Right lobe of liver (tissue), 6 donors: ENCODE data around the gene PXYLP1. TPM values are rescaled to one million over a fixed set of nuclear protein-coding genes. Genes with fewer than 3 reads are reported as not detected.
A peak's percentile ranks its signal among the peaks of the same experiment; 100 is the strongest.

Source experiments
- ATAC-seq, 4 donors: fragments of 200-7000 bp; cut with Tn5 transposase; one replicate each; pipeline ENCODE4 v1.9.1; 2020; ENCODE audit warnings: mild to moderate bottlenecking in 4 of 4, moderate library complexity in 4 of 4
- DNase-seq, 3 donors: peaks; one replicate each; pipeline ENCODE4 v3.0.0-alpha.2; 2020
- H3K27ac ChIP-seq, 3 donors: fragments of 200-600 bp; one replicate each; pipeline ENCODE4 v1.8.0; 2022
- H3K27me3 ChIP-seq, 2 donors: fragments of 200-600 bp; one replicate each; pipeline ENCODE4 v1.8.0; 2022
- H3K36me3 ChIP-seq, 4 donors: fragments of 200-600 bp; sonication (generic) in 1 of 4; one replicate each; pipeline versions ENCODE4 v1.5.1 to v1.8.0; 2017 to 2022; ENCODE audit warnings: control low read depth in 1 of 4
- H3K4me1 ChIP-seq, 4 donors: fragments of 200-600 bp; sonication (generic) in 1 of 4; one replicate each; pipeline versions ENCODE4 v1.5.1 to v1.8.0; 2017 to 2022; ENCODE audit warnings: control low read depth in 1 of 4
- H3K4me3 ChIP-seq, 3 donors: fragments of 200-600 bp; one replicate each; pipeline ENCODE4 v1.8.0; 2022
- H3K9me3 ChIP-seq, 4 donors: fragments of 200-600 bp; sonication (generic) in 1 of 4; one replicate each; pipeline versions ENCODE4 v1.5.1 to v1.8.0; 2017 to 2022; ENCODE audit warnings: control low read depth in 1 of 4
- POLR2A ChIP-seq: fragments of 450-650 bp; IDR thresholded peaks from one replicate; pipeline ENCODE4 v1.6.1; 2017; ENCODE audit warnings: antibody characterized with exemption, mild to moderate bottlenecking
- WGBS: methylation state at CpG from one replicate; pipeline ENCODE4 v1.1.6; 2018; ENCODE audit warnings: low coverage, low lambda C conversion rate; ENCODE audit not compliant: insufficient coverage; ENCODE audit errors: missing lambda C conversion rate; 5-methylcytosine and 5-hydroxymethylcytosine counted together
- intact Hi-C, 2 donors: fragments of 100-400 bp; cut with DNase I; formaldehyde crosslinking; loops; one replicate each; pipeline versions ENCODE4 v1.11.2 to v1.14.1; 2022
- long read RNA-seq: library from polyadenylated mRNA; unstranded; transcript quantifications from one replicate; pipeline ENCODE4 v2.0.0, GENCODE V29; 2019
- total RNA-seq, 6 experiments: library from RNA; depleted of rRNA in 2 of 6; stranded (reverse); fragments of >200 nt in 2 of 6; fragmentation: NEBNext Ultra II Directional in 3 of 6; extraction: Animal tissue kit (Norgen Biotek cat#: 25700) in 3 of 6; gene quantifications; one replicate each; pipeline versions ENCODE4 v1.1.0 to v1.2.4, GENCODE V29; 2016 to 2023
- TF ChIP-seq, protein P1 (sequence below), 4 donors: fragments of 200-600 bp in 3 of 4; fragments of 450-650 bp in 1 of 4; IDR thresholded peaks; one replicate each; pipeline versions ENCODE4 v1.5.1 to v1.8.0; 2016 to 2022; ENCODE audit warnings: antibody characterized with exemption in 4 of 4, mild to moderate bottlenecking in 2 of 4
- donor health status: DM: no; HTN: yes; CAD: no.
- donor health status: DM: no; HTN: no; CAD: no.
- donor health status: DM: no; HTN: no; CAD: no.
- donor health status: DM: no; HTN: yes; CAD: no.
- donor health status: DM: no; HTN: yes; CAD: no.

Gene PXYLP1, protein sequence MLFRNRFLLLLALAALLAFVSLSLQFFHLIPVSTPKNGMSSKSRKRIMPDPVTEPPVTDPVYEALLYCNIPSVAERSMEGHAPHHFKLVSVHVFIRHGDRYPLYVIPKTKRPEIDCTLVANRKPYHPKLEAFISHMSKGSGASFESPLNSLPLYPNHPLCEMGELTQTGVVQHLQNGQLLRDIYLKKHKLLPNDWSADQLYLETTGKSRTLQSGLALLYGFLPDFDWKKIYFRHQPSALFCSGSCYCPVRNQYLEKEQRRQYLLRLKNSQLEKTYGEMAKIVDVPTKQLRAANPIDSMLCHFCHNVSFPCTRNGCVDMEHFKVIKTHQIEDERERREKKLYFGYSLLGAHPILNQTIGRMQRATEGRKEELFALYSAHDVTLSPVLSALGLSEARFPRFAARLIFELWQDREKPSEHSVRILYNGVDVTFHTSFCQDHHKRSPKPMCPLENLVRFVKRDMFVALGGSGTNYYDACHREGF
- 1 to 10 TPM; 2.0 to 4.7 (median 3.0) TPM for total RNA-seq
- long read RNA-seq, result 0 reads

DNA sequence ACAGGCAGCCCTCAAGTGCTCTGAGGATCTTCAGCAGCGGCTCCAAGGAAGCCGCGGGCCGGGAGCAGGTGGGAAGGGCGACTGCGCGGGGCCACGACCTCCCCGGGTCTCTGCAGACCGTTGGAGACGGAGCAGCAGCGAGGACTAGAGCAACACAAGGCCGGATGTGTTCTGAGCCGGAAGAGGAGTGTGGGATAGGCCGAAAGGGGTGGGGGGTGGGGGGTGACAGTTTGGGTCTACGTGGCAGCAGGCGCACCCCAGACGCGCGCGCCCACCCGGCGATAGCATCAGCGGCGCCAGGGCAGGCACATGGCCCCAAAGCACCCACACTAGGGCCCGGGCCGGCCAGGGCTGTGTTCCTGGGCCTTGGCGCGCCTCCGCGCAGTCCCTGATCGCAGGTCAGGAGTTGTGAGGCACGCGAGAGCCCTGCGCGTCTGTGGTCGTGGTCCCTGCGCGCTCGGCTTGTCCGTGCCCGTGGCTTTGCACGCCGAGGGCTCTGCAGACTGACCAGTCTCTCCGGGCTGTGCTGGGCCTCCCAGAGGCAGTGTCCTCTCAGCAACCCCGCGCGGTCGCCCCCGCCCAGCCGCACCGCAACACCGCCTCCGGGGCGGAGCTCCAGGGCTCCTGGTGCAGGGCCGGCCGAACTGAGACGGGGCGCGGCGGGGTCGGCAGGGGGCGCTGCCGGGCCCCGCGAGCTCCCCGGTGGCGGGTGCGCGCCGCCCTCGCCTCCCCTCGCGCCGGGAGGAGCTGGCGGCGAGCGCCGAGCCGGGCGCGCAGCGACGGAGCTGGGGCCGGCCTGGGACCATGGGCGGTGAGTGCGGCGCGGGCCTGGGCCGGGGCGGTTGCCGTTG, at the start of gene PXYLP1:
Gene PXYLP1 (plus strand): TSS at position 725 of the 851 bp plus-strand sequence. CDS start 28,351 bp downstream, outside the sequence.
- DNase-seq (peak; percentile 95 to 96 (median 95)), ATAC-seq (peak; percentile 91 to 96 (median 94))
- TF ChIP-seq, protein P1, sequence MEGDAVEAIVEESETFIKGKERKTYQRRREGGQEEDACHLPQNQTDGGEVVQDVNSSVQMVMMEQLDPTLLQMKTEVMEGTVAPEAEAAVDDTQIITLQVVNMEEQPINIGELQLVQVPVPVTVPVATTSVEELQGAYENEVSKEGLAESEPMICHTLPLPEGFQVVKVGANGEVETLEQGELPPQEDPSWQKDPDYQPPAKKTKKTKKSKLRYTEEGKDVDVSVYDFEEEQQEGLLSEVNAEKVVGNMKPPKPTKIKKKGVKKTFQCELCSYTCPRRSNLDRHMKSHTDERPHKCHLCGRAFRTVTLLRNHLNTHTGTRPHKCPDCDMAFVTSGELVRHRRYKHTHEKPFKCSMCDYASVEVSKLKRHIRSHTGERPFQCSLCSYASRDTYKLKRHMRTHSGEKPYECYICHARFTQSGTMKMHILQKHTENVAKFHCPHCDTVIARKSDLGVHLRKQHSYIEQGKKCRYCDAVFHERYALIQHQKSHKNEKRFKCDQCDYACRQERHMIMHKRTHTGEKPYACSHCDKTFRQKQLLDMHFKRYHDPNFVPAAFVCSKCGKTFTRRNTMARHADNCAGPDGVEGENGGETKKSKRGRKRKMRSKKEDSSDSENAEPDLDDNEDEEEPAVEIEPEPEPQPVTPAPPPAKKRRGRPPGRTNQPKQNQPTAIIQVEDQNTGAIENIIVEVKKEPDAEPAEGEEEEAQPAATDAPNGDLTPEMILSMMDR (IDR thresholded peaks at IDR 0.05), result peak; percentile 60 to 99 (median 74)
- TF ChIP-seq POLR2A, result peak; percentile 81
- Histone ChIP-seq H3K27me3 (no peaks in the 10 kb centered on the region), H3K27ac (peak within 1 kb of the TSS; percentile 60 to 88 (median 85)), H3K4me1 (peaks cover 0 to 5% (median 0%) of the 10 kb centered on the region in 4 donors), H3K36me3 (no peaks in the 10 kb centered on the region), H3K9me3 (no peaks in the 10 kb centered on the region), H3K4me3 (peak within 1 kb of the TSS; percentile 66 to 76 (median 71))
- intact Hi-C loops, result loop anchor here in 1 of 2 donors (10.0 kb wide), 1 partner anchor 53 kb away; no protein-coding TSS in a partner anchor
- WGBS, result 0% methylated on average over 4 of the region's 92 CpGs

DNA sequence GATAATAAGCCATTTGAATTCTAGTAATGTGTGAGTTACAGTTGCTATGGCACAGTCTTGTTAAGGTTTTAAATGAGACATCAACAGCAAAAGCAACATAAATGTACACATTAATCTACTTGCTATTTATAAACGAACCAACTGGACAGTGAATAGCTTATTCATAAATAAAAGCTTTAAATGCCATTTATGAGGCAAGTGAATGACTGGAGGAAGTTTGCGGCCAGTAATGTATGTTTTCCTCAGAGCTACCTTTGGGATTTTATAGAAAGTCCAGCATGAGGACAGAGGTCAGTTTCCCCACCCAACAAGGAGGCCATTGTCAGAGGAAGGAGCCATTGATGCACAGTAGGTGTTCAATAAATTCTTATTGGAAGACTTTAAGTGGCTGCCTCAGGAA, 48.0 kb upstream of the PXYLP1 start:
- intact Hi-C loops, result no loop called here
- H3K27me3 ChIP-seq, result no peaks in the 10 kb centered on the region
- no peak for DNase-seq
- no peak overlapping the region for H3K4me3 ChIP-seq
- no peaks in the 10 kb centered on the region for H3K9me3 ChIP-seq
- 29% methylated on average over 2 of the region's 2 CpGs for WGBS
- TF ChIP-seq POLR2A, result no peak
- TF ChIP-seq, protein P1 (IDR thresholded peaks at IDR 0.05), result no peak
- no peaks in the 10 kb centered on the region for H3K36me3 ChIP-seq
- ATAC-seq, result no peak
- no peak overlapping the region for H3K27ac ChIP-seq
- no peaks in the 10 kb centered on the region for H3K4me1 ChIP-seq

DNA sequence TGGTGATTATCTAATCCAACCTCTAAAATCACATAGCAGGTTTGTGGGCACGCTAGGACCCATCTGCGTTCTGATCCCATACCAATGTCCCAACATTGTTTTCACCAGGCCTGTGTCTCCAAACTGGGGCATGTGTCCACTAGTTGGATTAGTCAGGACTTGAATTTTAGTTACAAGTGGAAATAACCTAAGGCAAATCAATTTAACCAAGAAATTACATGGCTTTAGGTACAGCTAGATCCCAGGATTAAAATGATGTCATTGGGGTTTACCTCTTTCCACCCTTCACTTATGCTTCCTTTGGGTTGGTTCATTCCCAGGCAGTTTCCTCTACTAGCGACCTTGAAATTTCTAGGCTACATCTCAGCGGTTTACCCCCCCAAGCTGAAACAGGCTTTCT, 47.2 kb upstream of the PXYLP1 start:
- no peak for TF ChIP-seq POLR2A
- TF ChIP-seq, protein P1 (IDR thresholded peaks at IDR 0.05), result no peak

DNA sequence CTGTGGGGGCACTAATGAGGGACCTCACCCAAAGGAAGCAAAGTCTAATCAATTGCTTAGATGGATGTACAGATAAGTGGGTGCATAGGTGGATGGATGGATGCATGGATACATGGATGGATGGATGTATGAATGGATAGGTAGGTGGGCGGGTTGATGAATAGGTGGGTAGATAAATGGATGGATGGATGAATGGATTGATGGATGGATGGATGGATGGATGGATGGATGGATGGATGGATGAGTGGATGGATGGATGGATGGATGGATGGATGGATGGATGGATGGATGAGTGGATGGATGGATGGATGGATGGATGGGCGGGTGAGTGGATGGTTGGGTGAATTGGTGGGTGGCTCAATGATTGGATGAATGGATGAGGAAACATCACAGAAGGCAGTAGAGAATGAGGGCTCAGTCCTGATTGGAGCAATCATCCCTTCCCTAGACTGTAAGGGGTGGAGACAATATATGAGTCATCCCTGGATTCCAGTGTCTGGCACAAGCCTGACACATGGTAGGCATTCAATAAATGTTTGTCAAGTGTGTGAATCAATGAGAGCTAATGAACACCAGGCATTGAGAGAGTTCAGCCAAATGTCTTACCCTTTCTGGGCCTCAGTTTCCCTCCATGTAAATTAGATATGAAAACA, 40.4 kb upstream of the PXYLP1 start:
- peak in 1 of 4 donors; percentile 26 for ATAC-seq
- Histone ChIP-seq H3K4me1 (no peaks in the 10 kb centered on the region), H3K27me3 (peaks cover 0 to 4% of the 10 kb centered on the region in 2 donors), H3K4me3 (no peak overlapping the region), H3K27ac (no peak overlapping the region), H3K9me3 (no peaks in the 10 kb centered on the region), H3K36me3 (no peaks in the 10 kb centered on the region)
- no peak for DNase-seq
- 35% methylated on average over 2 of the region's 2 CpGs for WGBS
- TF ChIP-seq POLR2A, result no peak
- TF ChIP-seq, protein P1 (IDR thresholded peaks at IDR 0.05), result no peak
- intact Hi-C loops, result loop anchor here in 1 of 2 donors (10.0 kb wide), 1 partner anchor 176 kb away; no protein-coding TSS in a partner anchor

More for the DNA sequence above, 47.2 kb upstream of the PXYLP1 start:
- no peaks in the 10 kb centered on the region for H3K4me1 ChIP-seq
- no peaks in the 10 kb centered on the region for H3K36me3 ChIP-seq
- no peaks in the 10 kb centered on the region for H3K27me3 ChIP-seq
- no peak for ATAC-seq
- intact Hi-C loops, result no loop called here
- H3K4me3 ChIP-seq, result no peak overlapping the region
- no peak for DNase-seq
- no peaks in the 10 kb centered on the region for H3K9me3 ChIP-seq
- 43% methylated on average over 2 of the region's 4 CpGs for WGBS
- H3K27ac ChIP-seq, result no peak overlapping the region
